WTC11 (cell line): ENCODE results near the gene SCN8A. TPM values are rescaled to one million over a fixed set of nuclear protein-coding genes. Genes with fewer than 3 reads are reported as not detected.
"Not testable (repeated sequence)": the region's sequence is repeated elsewhere in the genome, so short reads cannot be mapped to it uniquely, and the experiment has no call there.

ENCODE experiments used
- ATAC-seq: fragments of 200-7000 bp; cut with Tn5 transposase; 2 replicates; pipeline ENCODE4 v1.10.0; 2021; ENCODE audit warnings: mild to moderate bottlenecking, moderate library complexity
- CTCF ChIA-PET: fragments of 300-600 bp; sonication (Branson Sonifier 250); formaldehyde crosslinking; loops from one replicate; lab custom pipeline; 2021; ENCODE audit warnings: antibody characterized with exemption; lab: Charles Lee
- POLR2A ChIA-PET: fragments of 350-600 bp; sonication (Branson Sonifier 250); formaldehyde crosslinking; loops from one replicate; lab custom pipeline; 2021; ENCODE audit warnings: antibody characterized with exemption; lab: Charles Lee
- DNase-seq: peaks from one replicate; pipeline ENCODE4 v3.0.0; 2021; ENCODE audit warnings: low spot score
- H3K27ac Mint-ChIP-seq: 2 replicates; pipeline ENCODE4 v1.8.0; 2021; ENCODE audit warnings: mixed read lengths
- H3K27me3 Mint-ChIP-seq: 2 replicates; pipeline ENCODE4 v1.8.0; 2021; ENCODE audit warnings: low read depth, mild to moderate bottlenecking, moderate library complexity, mixed read lengths
- H3K36me3 Mint-ChIP-seq: 2 replicates; pipeline ENCODE4 v1.8.0; 2021; ENCODE audit warnings: mixed read lengths
- H3K4me1 Mint-ChIP-seq: 2 replicates; pipeline ENCODE4 v1.8.0; 2022; ENCODE audit warnings: mixed read lengths
- H3K4me3 Mint-ChIP-seq: 2 replicates; pipeline ENCODE4 v1.8.0; 2021; ENCODE audit warnings: mild to moderate bottlenecking, moderate library complexity, mixed read lengths
- H3K9me3 Mint-ChIP-seq: 2 replicates; pipeline ENCODE4 v1.8.0; 2021; ENCODE audit warnings: mixed read lengths
- CBFB ChIP-seq: sonication (generic); formaldehyde crosslinking; IDR thresholded peaks from 2 replicates; pipeline ENCODE4 v1.8.1; 2022; ENCODE audit warnings: mild to moderate bottlenecking, low read depth, missing genetic modification reagents
- FOXJ3 ChIP-seq: sonication (generic); formaldehyde crosslinking; IDR thresholded peaks from 2 replicates; pipeline ENCODE4 v1.9.0; 2021; ENCODE audit warnings: missing genetic modification reagents, mild to moderate bottlenecking, borderline replicate concordance
- HMGA2 ChIP-seq: fragments of 250-450 bp; sonication (Bioruptor Pico); IDR thresholded peaks from 2 replicates; pipeline ENCODE4 v1.4.0; 2021; ENCODE audit warnings: mild to moderate bottlenecking, moderate library complexity
- MAX ChIP-seq: sonication (generic); formaldehyde crosslinking; IDR thresholded peaks from 2 replicates; pipeline ENCODE4 v1.8.0; 2022; ENCODE audit warnings: mild to moderate bottlenecking, missing genetic modification reagents
- MYBL2 ChIP-seq: sonication (generic); formaldehyde crosslinking; IDR thresholded peaks from 2 replicates; pipeline ENCODE4 v1.8.1; 2023; ENCODE audit warnings: mild to moderate bottlenecking, moderate library complexity, missing genetic modification reagents
- NR1H2 ChIP-seq: sonication (generic); formaldehyde crosslinking; IDR thresholded peaks from 2 replicates; pipeline ENCODE4 v1.9.0; 2021; ENCODE audit warnings: mild to moderate bottlenecking, moderate library complexity, missing genetic modification reagents
- PRDM15 ChIP-seq: sonication (generic); formaldehyde crosslinking; IDR thresholded peaks from 2 replicates; pipeline ENCODE4 v1.8.0; 2022; ENCODE audit warnings: missing genetic modification reagents
- RELA ChIP-seq: sonication (generic); formaldehyde crosslinking; IDR thresholded peaks from 2 replicates; pipeline ENCODE4 v1.8.1; 2022; ENCODE audit warnings: missing genetic modification reagents, mild to moderate bottlenecking, borderline replicate concordance
- SOX15 ChIP-seq: fragments of 250-450 bp; sonication (Bioruptor Pico); IDR thresholded peaks from 2 replicates; pipeline ENCODE4 v1.9.0; 2021; ENCODE audit warnings: mild to moderate bottlenecking
- TCF7 ChIP-seq: sonication (generic); formaldehyde crosslinking; IDR thresholded peaks from 2 replicates; pipeline ENCODE4 v1.8.0; 2022; ENCODE audit warnings: mild to moderate bottlenecking, low read depth, missing genetic modification reagents, moderate library complexity
- ZNF138 ChIP-seq: sonication (generic); formaldehyde crosslinking; conservative IDR thresholded peaks from 2 replicates; pipeline ENCODE4 v1.8.1; 2022; ENCODE audit warnings: mild to moderate bottlenecking, moderate library complexity, missing genetic modification reagents
- ZNF219 ChIP-seq: sonication (generic); formaldehyde crosslinking; IDR thresholded peaks from 2 replicates; pipeline ENCODE4 v1.8.0; 2023; ENCODE audit warnings: missing genetic modification reagents, mild to moderate bottlenecking, borderline replicate concordance
- ZNF232 ChIP-seq: sonication (generic); formaldehyde crosslinking; IDR thresholded peaks from 2 replicates; pipeline ENCODE4 v1.8.0; 2022; ENCODE audit warnings: mild to moderate bottlenecking, missing genetic modification reagents
- ZNF512 ChIP-seq: sonication (generic); formaldehyde crosslinking; IDR thresholded peaks from 2 replicates; pipeline ENCODE4 v1.8.1; 2022; ENCODE audit warnings: missing genetic modification reagents, borderline replicate concordance
- total RNA-seq: library from RNA; stranded (reverse); gene quantifications from 3 replicates; pipeline ENCODE4 v1.2.3, GENCODE V29; 2021
- TF ChIP-seq, protein P1 (sequence below): sonication (generic); formaldehyde crosslinking; IDR thresholded peaks from 2 replicates; pipeline ENCODE4 v1.8.0; 2022; ENCODE audit warnings: mild to moderate bottlenecking, missing genetic modification reagents
- TF ChIP-seq, protein P2 (sequence below): fragments of 250-450 bp; sonication (Bioruptor Pico); IDR thresholded peaks from 2 replicates; pipeline ENCODE4 v1.9.0; 2021; ENCODE audit warnings: mild to moderate bottlenecking
- TF ChIP-seq, protein P3 (sequence below): fragments of 200-600 bp; IDR thresholded peaks from 2 replicates; pipeline ENCODE4 v1.8.0; 2022; ENCODE audit warnings: antibody characterized with exemption
- TF ChIP-seq, protein P4 (sequence below): sonication (generic); formaldehyde crosslinking; conservative IDR thresholded peaks from 2 replicates; pipeline ENCODE4 v1.8.1; 2023; ENCODE audit warnings: mild to moderate bottlenecking, low read depth, missing genetic modification reagents, moderate library complexity

The SCN8A gene
- total RNA-seq, 1 experiment from 2014 or later: 14.4 TPM

- no peak overlapping the region for H3K4me3 Mint-ChIP-seq
- ATAC-seq (no peak), DNase-seq (no peak)
- H3K9me3 Mint-ChIP-seq: peaks cover 2% of the 10 kb centered on the region; the same call in 1 of the 2 replicates
- H3K4me1 Mint-ChIP-seq: peaks cover 16% of the 10 kb centered on the region
- H3K27ac Mint-ChIP-seq: no peak overlapping the region
- no peaks in the 10 kb centered on the region for H3K36me3 Mint-ChIP-seq
- POLR2A ChIA-PET: no interaction called here
- no peak for TF ChIP-seq NR1H2 (CRISPR knock-in tag)
- no peak for TF ChIP-seq MAX (CRISPR knock-in tag)
- TF ChIP-seq, protein P1, sequence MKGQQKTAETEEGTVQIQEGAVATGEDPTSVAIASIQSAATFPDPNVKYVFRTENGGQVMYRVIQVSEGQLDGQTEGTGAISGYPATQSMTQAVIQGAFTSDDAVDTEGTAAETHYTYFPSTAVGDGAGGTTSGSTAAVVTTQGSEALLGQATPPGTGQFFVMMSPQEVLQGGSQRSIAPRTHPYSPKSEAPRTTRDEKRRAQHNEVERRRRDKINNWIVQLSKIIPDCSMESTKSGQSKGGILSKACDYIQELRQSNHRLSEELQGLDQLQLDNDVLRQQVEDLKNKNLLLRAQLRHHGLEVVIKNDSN (CRISPR knock-in tag): no peak
- TF ChIP-seq MYBL2: no peak
- no peak for TF ChIP-seq CBFB (CRISPR knock-in tag)
- no peak for TF ChIP-seq ZNF138
- TF ChIP-seq ZNF512: no peak
- no peak for TF ChIP-seq ZNF219
- no peak for TF ChIP-seq FOXJ3 (CRISPR knock-in tag)
- no peak for TF ChIP-seq RELA
- TF ChIP-seq, all 79 proteins: peak for 0
- no peaks in the 10 kb centered on the region for H3K27me3 Mint-ChIP-seq
- CTCF ChIA-PET: no interaction called here
These were observed 10.2 kb downstream of the SCN8A start for GRCh38 chr12:51601241-51601640.

DNA sequence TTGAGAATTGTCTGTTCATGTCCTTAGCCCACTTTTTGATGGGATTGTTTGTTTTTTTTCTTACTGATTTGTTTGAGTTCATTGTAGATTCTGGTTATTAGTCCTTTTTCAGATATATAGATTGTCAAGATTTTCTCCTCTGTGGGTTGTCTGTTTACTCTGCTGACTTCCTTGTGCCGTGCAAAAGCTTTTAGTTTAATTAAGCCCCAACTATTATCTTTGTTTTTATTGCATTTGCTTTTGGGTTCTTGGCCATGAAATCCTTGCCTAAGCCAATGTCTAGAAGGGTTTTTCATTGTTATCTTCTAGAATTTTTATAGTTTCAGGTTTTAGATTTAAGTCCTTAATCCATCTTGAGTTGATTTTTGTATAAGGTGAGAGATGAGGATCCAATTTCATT, 14.9 kb downstream of the SCN8A start:
- H3K27me3 Mint-ChIP-seq, H3K27ac Mint-ChIP-seq, ATAC-seq, H3K36me3 Mint-ChIP-seq, CTCF ChIA-PET, POLR2A ChIA-PET, DNase-seq, H3K4me3 Mint-ChIP-seq: not testable (repeated sequence)
- peaks cover 23% of the 10 kb centered on the region for H3K4me1 Mint-ChIP-seq
- peaks cover 13% of the 10 kb centered on the region for H3K9me3 Mint-ChIP-seq

- H3K27me3 Mint-ChIP-seq, POLR2A ChIA-PET: not testable (repeated sequence)
These were observed 16.2 kb downstream of the SCN8A start for GRCh38 chr12:51607197-51607596.

DNA sequence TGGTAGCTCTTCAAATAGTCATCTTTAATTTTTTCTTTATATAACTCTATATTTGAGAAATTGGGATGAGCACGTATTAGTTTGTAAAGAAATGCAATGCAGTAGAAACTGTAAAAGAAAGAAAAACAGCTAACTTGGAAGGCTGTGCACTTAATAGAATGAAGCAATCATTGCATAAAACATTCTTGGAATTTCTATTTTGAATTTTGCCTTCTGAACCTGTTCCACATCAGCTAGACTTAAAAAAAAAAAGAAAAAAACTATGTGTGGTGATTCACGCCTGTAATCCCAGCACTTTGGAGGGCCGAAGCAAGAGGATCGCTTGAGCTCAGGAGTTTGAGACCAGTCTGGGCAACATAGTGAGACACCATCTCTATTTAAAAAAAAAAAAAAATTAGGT, 29.4 kb downstream of the SCN8A start:
- Mint-ChIP-seq H3K27ac (no peak overlapping the region), H3K4me3 (no peak overlapping the region), H3K36me3 (peaks cover 6% of the 10 kb centered on the region), H3K4me1 (peaks cover 12% of the 10 kb centered on the region), H3K27me3 (no peaks in the 10 kb centered on the region), H3K9me3 (peaks cover 8% of the 10 kb centered on the region)
- CTCF ChIA-PET: interaction anchor here (0.7 to 1.0 kb wide), 2 partner anchors 16 to 87 kb away, joined by 3 to 4 read pairs; no protein-coding TSS in a partner anchor
- ATAC-seq (no peak), DNase-seq (no peak)
- POLR2A ChIA-PET: no interaction called here
- TF ChIP-seq TCF7 (CRISPR knock-in tag): no peak
- TF ChIP-seq PRDM15 (CRISPR knock-in tag): no peak
- no peak for TF ChIP-seq ZNF232 (CRISPR knock-in tag)
- TF ChIP-seq SOX15 (CRISPR knock-in tag): no peak
- TF ChIP-seq, protein P2, sequence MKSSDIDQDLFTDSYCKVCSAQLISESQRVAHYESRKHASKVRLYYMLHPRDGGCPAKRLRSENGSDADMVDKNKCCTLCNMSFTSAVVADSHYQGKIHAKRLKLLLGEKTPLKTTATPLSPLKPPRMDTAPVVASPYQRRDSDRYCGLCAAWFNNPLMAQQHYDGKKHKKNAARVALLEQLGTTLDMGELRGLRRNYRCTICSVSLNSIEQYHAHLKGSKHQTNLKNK (CRISPR knock-in tag): no peak
- no peak for TF ChIP-seq HMGA2 (CRISPR knock-in tag)
- TF ChIP-seq, protein P3, sequence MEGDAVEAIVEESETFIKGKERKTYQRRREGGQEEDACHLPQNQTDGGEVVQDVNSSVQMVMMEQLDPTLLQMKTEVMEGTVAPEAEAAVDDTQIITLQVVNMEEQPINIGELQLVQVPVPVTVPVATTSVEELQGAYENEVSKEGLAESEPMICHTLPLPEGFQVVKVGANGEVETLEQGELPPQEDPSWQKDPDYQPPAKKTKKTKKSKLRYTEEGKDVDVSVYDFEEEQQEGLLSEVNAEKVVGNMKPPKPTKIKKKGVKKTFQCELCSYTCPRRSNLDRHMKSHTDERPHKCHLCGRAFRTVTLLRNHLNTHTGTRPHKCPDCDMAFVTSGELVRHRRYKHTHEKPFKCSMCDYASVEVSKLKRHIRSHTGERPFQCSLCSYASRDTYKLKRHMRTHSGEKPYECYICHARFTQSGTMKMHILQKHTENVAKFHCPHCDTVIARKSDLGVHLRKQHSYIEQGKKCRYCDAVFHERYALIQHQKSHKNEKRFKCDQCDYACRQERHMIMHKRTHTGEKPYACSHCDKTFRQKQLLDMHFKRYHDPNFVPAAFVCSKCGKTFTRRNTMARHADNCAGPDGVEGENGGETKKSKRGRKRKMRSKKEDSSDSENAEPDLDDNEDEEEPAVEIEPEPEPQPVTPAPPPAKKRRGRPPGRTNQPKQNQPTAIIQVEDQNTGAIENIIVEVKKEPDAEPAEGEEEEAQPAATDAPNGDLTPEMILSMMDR: no peak
- TF ChIP-seq, protein P4, sequence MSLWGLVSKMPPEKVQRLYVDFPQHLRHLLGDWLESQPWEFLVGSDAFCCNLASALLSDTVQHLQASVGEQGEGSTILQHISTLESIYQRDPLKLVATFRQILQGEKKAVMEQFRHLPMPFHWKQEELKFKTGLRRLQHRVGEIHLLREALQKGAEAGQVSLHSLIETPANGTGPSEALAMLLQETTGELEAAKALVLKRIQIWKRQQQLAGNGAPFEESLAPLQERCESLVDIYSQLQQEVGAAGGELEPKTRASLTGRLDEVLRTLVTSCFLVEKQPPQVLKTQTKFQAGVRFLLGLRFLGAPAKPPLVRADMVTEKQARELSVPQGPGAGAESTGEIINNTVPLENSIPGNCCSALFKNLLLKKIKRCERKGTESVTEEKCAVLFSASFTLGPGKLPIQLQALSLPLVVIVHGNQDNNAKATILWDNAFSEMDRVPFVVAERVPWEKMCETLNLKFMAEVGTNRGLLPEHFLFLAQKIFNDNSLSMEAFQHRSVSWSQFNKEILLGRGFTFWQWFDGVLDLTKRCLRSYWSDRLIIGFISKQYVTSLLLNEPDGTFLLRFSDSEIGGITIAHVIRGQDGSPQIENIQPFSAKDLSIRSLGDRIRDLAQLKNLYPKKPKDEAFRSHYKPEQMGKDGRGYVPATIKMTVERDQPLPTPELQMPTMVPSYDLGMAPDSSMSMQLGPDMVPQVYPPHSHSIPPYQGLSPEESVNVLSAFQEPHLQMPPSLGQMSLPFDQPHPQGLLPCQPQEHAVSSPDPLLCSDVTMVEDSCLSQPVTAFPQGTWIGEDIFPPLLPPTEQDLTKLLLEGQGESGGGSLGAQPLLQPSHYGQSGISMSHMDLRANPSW (CRISPR knock-in tag): no peak
- no peak for TF ChIP-seq CBFB (CRISPR knock-in tag)
- no peak for TF ChIP-seq RELA

More at GRCh38 chr12:51607197-51607596, 16.2 kb downstream of the SCN8A start:
- H3K9me3 Mint-ChIP-seq: peaks cover 13% of the 10 kb centered on the region
- H3K36me3 Mint-ChIP-seq, H3K27ac Mint-ChIP-seq, H3K4me3 Mint-ChIP-seq, ATAC-seq, CTCF ChIA-PET, DNase-seq: not testable (repeated sequence)
- H3K4me1 Mint-ChIP-seq: peaks cover 24% of the 10 kb centered on the region
